Occipital lobe (tissue), 2 donors: ENCODE results near the gene WDR72. TPM values are rescaled to one million over a fixed set of nuclear protein-coding genes. Genes with fewer than 3 reads are reported as not detected.
"Not testable (repeated sequence)": the region's sequence is repeated elsewhere in the genome, so short reads cannot be mapped to it uniquely, and the experiment has no call there.

Experiments used
- DNase-seq: peaks from one replicate; lab custom pipeline; 2025; lab: John Stamatoyannopoulos, UW
- total RNA-seq: library from RNA; depleted of rRNA; stranded (reverse); fragments of >200 nt; gene quantifications from one replicate; pipeline ENCODE4 v1.2.3, GENCODE V29; 2014

The WDR72 gene
- total RNA-seq, 1 donor from 2014 or later = 0.16 TPM

DNA sequence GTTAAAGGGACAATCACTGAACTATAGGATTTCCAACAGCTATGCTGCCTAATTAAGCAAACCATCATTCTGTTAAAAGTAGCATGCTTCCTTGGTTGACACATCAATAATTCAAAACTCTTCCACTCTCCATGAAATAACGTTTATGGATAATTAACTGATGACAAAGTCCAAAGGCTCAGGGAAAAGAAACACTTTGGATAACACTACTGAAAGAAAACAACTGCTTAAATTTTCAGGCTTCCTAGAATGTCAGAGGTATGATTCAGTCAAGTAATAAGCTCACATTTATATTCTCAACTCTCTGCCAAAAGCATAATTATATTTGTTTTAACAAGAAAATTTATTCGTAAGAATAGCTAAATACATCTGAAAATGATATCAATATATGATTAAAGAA lies 49.6 kb downstream of the WDR72 start:
- no peak for DNase-seq

DNA sequence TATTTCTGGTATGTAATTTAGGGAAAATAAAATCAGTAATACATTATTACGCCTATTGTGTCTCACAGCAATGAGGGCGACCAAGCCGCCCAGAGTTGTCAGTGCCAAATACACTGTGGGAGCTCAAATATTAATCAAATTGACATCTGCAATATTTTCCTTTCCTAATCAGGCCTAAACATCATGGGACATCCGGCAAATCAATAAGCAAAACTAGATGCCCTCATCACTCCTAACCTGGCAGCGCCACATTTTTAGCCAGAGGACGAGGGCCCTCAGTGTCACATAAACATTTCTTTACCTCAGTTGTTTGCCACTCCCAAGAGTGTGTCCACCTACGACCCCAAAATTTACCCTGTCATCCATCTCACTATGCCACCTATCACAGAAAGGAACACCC lies 64.1 kb downstream of the WDR72 start:
- no peak for DNase-seq

DNA sequence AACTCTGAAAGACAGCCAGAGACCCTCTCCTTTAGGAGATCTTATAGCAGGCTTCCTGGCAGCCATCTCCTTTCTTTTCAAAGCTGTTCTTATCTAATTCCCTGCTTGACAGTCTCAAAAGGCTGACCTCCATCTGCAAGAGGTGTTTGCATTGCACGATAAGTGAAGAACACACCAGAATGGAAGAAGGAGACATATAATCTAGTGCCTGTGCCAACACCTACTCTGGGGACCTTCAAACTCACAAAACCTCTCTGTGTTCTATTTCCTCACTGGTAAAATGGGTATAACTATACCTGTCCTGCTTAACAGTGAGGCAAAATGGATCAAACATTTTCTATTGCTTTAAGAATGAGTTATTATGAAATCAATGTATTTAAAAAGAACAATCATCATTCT lies 65.0 kb downstream of the WDR72 start:
- no peak for DNase-seq

DNA sequence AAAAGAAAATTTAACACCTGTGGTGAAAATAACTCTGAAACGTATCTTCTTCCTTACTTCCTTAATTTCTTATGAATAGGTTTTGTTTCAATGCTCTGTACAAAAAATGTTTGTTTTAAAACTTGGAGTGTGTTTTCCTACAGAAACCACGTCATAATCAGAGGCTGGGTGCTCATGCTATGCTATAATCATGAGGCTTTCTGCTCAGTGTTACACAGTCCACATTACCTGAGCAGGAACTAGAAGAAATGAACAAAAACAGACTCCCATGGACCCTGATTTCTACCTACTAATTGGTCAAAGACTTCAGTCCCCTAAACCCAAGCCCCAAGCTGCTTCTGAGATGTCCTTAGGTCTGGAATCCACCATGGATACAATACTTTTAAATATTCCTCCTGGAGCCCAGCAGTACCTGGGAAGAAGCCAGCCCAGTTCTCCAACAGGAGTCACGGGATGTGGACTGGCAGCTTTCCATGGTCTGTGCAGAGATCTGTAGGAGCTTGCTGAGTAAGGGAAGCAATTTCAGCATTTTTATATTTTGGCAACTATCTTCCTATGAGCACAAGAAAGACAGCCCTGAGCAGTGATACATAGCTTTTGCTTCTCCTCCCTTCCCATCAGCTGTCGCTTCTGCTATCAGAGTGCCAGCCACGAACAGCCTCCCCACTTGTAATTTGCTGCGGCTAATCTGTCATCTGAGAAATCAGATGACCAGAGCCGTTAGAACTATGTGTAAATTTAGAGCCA lies 65.6 kb downstream of the WDR72 start:
- no peak for DNase-seq

DNA sequence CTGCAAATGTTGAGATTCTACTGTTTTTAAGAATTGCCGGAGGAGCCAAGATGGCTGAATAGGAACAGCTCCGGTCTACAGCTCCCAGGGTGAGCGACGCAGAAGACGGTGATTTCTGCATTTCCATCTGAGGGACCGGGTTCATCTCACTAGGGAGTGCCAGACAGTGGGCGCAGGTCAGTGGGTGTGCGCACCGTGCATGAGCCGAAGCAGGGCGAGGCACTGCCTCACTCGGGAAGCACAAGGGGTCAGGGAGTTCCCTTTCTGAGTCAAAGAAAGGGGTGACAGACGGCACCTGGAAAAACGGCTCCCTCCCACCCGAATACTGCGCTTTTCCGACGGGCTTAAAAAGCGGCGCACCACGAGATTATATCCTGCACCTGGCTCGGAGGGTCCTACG lies 75.3 kb downstream of the WDR72 start:
- not testable (repeated sequence) for DNase-seq

DNA sequence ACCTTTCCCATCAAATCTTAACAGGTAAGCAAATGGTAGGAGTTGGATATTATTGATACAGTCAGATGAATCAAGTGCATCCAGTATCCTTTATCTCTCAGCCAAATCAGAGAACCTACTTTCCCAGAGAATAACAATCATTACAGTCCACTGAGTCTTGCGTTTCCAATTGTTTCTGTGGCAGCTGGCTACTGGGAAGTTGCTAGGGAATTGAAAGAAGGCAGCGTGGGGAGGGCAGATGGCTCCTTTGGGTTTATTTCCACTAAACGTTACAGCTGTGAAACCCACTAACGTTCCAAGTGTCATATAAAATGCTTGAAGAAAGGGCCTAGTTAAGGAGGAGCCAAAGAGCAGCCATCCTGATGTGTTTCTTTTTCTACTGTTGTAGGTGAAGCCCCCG lies 78.4 kb downstream of the WDR72 start:
- no peak for DNase-seq

DNA sequence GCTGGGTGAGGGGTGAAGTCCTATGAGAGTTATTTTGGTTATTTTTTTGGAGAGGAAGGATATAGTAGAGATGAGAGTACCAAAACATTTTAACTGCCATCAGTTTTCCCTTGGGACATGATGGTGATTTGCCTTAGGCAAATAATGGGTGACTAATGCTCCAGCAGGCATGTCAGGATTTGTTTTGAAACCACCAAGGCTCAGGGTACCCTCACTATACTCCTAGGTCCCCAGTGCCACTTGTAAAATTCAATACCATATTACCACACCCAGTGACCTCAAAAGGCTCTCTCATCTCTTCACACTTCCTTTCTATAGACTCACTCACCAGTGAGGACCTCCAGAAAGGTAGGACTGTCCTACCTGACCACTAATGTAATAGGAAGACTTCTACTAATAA lies 83.6 kb downstream of the WDR72 start:
- no peak for DNase-seq

DNA sequence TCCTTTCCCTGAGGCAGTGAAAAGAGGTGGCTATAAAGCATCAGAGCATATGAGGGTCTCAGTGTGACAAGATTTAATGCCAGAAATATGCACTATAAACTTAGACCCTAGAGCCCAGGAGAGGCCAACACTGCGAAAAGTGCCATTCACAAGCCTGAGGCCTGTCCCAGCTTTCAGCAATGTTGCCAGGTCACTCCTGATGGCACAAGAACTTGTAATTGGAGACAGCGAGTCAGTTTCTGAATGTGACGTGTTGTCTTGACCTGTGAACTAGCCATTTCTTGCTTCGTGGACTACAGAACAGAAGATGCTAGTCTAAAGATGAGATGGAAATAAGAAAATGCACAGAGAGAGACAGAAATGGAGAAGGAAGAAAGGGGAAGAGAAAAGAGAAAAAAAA lies 87.9 kb downstream of the WDR72 start:
- DNase-seq = no peak

DNA sequence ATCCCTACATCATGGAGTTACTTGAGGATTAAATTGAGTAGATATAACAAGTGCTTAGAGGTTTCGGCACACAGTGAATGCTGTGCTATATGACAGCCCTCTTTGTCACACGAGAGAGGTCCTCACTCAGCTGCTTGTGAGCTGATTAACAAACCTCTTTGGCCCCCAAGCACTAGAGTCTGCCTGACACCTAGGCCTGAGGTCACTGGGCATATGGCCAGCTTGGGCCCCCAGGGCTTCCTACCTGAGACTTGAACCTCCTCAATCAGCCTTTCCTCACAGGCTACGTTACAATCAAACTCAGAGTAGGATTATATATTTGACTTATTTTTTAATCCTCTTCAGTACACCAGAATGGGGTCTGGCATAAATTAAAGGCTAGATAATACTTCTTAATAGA lies 88.8 kb downstream of the WDR72 start:
- DNase-seq = no peak

DNA sequence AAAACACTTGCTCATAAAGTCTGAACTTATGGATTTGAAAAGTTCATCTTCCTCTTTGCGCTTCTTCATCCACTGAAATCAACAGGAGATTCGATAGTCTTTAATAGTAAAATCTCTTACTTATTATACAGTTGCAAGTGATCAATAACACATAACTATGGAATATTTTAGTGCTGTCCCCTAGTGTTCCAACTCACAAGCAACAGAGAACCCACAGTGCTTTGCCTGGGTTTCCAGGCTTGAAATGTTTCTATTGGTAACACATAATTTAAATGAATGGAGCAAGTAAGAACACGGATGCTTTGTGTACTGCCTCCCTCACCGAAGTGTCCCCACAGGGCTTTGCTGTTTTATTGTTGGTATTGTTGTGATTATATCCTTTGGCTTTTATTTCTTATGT lies 93.5 kb downstream of the WDR72 start:
- no peak for DNase-seq

DNA sequence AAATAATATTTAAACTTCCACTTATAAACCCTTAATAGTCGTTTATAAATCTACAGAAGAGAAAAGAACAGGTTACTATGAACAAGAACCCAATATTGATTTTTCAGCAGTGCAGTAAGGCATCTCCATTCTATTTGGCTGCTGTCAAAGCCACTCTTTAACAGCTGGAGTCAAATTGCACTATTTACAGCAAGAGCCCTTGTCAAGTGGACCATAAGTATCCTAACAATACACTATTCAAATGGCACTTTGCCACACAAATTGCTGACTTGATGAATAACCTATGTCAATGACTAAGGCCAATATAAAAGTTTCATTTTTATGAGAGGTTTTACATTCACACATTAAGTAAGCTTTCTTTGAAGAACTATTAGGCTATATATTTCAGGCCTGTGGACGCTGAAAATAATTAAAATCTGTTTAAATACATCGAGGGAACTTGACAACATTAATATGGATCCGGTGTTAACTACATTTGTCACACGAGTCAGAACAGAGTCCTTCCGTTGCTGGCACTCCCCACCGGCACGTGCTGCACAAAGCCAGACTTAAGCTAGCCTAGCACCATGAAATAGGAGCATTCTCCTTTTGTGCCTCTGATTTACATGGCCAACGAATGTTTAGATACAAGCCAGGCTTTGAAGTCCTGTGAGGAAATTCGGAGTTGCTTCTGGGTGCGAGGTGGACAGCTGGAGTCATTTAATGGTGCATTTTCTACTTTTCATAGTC lies 100.5 kb downstream of the WDR72 start:
- no peak for DNase-seq

DNA sequence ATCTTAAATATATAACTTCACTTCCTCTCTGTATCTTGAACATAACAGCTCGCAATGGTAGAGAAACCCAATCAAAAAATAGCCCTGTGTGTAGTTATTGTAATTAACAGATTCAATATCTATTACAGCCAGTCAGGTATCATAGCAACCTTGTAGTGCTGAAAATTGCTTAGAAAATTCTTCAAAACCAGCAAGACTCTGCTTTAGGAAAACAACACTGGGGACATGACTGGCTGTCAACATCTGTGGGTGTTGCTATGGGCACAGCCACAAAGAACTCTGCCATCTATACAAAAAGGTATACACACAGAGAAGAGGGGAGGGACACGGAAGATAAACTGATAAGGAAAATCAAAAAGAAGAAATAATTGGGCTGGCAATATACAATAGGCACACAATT lies 101.2 kb downstream of the WDR72 start:
- DNase-seq = no peak

DNA sequence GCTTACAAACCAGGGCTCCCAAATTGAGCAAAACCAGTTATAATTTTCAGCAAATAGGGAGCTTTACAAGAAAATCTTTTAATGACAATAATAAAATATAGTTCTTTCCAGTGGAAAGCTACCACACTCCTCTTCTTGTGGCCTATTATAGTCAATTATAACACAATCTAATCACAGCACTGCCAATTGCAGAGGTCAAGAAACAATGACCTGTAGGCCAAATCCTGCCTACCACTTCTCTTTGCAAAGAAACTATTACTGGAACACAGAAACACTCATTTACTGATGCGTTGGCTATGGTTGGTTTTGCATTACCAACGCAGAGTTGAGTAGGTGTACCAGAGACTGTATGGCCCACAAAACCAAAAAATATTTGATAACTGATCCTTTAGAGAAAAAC lies 110.5 kb downstream of the WDR72 start:
- DNase-seq = no peak

DNA sequence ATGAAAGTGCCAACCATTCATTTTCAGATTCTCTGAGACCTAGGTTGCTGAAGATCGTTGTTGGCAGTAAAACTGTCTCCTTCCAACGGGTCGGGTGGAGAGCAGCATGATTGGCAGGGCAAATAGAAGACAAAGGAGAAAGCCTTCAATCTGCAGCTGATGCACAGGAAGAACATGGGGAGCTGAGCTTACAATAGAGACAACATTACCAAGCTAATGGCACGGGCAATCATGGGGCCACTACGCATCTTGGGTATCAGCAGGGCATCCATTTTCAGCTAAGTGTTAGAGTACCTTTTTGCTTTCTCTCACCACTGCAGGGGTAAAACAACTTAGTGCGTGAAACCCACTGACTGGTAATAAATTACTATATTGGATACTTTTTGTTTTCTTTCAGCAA lies 114.8 kb downstream of the WDR72 start:
- DNase-seq = no peak

DNA sequence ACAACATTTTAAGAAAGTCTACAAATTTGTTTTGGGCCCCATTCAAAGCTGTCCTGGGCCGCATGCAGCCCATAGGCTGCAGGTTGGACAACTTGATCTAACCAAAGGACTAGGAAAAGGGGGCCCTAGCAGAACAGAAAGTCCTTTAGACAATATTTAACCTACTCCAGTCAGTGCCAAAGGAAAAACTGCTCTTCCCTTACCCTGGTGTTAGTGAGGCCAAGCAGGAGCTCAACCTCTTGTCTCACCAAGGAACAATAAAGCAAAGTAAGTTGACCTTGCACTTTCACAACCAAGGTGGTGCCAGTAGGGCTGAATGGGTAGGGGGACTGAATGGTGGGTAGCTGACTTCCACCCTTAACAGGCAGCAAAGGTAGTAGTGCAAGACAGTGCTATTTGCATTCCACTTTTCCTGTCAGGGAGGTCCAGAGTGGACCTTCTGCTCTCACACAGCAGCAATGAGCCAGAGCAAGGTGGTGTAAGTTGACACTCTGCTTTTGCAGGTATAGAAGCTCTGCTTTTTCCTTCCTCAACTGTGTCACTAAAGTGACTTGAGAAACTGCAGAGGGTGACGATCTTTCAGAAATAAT lies 124.9 kb downstream of the WDR72 start:
- DNase-seq = no peak

DNA sequence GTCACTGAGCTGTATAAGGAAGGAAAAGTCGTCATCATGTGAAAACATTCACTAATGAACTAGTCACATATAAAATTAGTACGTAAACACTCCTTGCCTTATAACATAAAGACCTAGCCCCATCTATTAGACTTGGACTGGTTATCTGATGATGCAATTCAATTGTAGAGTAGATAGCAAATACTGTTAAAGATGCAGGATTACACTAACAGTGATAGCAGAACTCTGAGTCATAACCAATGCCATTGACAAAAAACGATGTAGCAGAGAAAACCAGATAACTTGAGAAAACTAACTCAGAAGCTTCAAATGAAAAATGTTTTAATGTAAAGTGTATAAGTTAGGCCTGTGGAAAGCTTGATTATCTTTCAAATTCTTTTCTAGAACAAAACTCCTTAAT lies 132.2 kb downstream of the WDR72 start:
- no peak for DNase-seq

DNA sequence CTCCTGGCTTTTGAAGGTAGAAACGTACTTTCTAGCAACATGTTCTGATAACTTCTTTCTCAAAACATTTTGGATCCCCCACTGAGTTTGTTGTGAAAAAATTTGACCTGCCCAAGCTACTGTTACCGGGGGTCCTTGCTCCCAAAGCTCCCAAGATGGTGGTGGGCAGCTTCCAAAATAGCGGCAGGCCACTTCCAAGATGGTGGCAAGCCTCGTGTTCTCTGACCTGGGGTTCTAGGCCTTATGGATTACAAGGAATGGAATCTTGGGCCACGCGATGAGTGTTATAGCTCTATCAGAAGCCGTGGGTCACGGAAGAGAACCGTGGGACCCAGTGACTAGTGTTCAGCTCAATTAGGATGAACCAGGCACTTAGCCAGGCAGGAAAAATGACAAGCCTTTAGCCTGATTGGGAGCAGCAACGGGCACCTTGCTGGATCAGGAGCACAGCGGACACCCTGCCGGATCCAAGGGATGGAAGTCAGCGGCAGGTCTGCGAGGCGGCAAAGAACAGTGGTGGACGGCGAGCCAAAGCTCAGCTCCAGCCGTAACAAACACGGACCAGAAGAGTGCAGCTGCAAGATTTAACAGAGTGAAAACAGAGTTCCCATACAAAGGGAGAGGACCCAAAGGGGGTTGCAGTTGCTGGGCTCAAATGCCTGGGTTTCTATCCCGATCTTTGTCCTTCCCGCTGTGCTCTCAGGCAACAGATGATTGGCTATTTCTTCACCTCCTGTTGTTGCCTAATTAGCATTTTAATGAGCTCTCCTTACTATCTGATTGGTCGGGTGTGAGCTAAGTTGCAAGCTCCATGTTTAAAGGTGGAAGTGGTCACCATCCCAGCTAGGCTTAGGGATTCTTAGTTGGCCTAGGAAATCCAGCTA lies 133.3 kb downstream of the WDR72 start:
- no peak for DNase-seq

DNA sequence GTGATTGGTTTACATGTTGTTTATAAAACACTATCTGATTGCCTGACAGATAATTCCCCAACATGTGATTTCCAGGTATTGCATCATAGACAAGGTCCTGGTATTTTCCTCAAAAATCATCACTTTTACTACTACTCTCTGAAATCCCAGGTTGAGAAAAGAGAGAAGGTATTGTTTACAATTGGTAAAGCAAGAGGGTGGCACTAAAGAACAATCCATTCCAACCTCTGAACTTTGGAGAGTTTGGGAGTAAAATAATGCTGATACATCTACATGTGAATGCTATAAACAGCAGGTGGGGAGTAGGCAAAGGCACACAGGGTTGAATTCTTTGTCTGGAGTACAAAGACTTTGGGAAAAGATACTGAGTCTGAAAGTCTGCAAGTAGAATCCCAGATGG lies 134.2 kb downstream of the WDR72 start:
- no peak for DNase-seq

DNA sequence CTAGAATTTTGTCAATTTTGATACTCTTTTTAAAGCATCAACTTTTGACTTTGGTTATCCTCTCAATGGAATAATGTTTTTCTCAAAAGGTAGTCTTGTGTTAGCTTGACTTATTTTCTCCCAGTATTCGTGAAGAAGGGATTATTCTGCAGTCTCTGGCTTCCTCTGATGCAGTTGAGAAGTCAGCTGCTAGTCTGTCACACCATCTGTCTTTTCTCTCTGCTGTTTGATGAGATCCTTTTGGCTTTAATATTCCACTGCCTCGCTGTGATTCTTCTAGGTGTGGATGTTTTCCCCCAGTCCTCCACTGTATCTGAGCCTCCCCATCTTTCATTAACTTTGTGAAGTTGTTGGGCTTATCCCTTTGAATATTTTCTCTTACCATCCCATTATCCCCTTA lies 141.0 kb downstream of the WDR72 start:
- no peak for DNase-seq

DNA sequence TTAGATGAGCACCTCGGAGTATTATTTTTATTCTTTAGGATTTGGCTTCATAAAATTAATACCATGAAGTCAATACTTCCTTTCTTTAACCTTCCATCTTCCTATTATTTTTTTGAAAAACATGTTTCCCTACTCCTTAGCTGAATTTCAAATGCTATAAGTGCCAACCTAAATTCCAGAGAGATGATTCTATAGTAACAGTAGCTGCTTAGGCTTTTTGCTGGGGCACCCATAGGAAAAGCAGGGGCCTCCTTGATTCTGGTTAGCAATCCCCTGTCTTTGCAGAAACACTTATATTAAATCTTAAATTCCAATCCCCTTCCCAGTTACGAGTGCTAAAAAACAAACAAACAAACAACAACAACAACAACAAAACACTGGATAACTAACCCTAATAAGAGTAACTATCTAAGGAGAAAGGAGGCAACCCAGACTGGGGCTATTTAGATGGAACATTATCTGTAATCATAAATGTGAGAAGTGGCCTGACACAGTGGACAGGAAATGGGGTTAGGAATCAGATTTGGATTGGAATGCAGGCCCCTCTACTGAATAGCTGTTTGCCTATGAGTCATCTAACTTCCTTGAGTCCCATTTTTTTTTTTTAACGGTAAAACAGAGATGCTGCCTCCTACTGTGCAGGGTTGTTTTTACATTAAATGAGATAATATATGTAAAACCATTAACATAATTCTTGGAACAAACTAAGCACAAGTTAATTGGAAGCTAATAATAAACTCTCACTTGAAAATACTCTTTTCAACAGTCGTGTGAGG lies 148.1 kb downstream of the WDR72 start:
- no peak for DNase-seq

DNA sequence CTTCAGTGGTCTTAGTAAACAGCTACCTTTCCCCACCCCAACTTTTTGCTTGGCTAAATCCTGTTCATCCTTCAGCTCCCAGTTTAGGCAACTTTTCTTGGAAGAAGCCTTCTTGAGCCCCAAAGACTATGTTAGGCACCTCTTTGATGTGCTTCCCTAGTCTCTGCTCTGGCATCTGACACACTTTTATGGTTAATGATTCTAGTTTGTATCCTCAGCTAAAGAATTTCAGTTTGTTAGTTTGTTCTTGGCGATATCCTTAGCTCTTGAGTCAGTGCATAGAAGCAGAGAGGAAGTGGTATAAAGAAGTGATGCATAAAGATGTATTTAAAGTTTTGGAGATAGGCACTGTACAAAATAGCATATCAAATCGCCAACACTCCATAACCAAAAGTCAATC lies 168.4 kb downstream of the WDR72 start:
- DNase-seq = no peak
